NCI-H1105 (cell line): ENCODE measurements around the gene FAM117A.
A peak's percentile ranks its signal among the peaks of the same experiment; 100 is the strongest.
"Not testable (repeated sequence)": the region's sequence is repeated elsewhere in the genome, so short reads cannot be mapped to it uniquely, and the experiment has no call there.

ENCODE experiments used
- DNase-seq: peaks from one replicate; lab custom pipeline; 2025; lab: John Stamatoyannopoulos, UW

The FAM117A gene

DNA sequence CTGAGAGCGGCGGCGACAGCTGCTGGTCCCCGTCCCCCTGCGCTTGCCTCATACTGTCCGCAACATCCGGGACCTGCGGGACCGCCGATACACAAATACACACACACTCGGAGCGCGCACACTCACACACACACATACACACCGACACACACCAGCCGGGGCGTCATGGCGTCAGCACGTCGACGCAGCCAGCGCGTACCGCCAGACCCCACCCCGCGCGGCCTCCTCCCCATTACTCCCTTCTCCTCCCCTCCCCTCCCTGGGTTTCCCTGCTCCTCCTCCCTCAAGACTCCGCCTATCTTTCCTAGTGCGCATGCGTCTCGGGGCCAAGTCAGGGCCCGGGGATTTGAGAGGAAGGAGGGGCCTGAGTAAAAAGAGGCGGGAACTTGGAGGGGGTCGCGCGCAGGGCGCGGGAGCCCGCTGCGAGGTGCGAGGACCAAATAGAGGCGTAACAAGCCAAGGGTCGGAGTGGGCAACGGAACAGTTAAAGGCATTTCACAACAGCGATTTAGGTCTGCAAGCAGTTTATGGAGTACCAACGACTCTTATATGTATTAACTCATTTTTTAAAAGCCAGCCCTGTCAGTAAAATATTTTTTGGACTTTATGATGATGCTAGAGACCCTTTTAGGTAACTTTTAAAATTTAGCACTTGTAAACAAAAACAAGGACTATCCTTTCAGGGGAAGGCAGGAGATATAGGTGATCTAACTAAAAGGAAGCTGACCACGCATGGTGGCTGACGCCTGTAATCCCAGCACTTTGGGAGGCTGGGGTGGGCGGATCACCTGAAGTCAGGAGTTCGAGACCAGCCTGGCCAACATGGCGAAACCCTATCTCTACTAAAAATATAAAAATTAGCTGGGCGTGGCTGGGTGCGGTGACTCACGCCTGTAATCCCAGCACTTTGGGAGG, 85.7 kb downstream of the FAM117A start, which contains the start of gene SPOP:
TSS of gene SPOP (minus strand) at position 165 of the 915 bp plus-strand sequence. CDS start 55,287 bp downstream, outside the sequence.
- DNase-seq: peak; percentile 96

- DNase-seq: peak; percentile 89
These were observed 86.6 kb downstream of the FAM117A start for GRCh38 chr17:49677134-49677932.

DNA sequence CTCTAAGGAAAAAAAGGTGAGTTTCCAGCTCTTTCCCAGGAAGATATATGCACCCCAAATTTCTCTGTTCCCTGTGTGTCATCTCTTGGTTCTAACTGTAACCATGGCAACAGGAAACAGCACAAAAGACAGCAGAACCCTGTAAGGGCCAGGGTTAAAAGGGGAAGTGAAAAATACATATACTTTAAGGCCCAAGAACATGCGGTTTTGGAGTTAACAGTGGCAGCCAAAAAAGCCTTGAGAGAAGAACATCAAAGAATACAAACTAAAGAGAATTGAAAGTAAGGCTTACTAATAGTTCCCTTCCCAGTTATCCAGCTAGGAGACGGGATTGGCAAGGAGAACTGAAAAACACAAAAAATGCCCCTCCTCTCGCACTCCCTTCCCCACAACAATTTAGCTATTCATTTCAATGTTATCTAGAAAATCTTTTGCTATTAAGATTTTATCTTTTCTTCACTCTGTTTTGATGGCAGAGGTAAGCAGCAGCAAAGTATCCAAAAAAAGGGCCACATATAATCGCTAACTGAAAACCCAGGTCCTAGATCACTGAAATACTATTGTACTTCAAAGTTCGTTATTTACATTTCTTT, 87.6 kb downstream of the FAM117A start:
- DNase-seq: no peak

- DNase-seq: no peak
These were observed 89.4 kb downstream of the FAM117A start for GRCh38 chr17:49674507-49674906.

DNA sequence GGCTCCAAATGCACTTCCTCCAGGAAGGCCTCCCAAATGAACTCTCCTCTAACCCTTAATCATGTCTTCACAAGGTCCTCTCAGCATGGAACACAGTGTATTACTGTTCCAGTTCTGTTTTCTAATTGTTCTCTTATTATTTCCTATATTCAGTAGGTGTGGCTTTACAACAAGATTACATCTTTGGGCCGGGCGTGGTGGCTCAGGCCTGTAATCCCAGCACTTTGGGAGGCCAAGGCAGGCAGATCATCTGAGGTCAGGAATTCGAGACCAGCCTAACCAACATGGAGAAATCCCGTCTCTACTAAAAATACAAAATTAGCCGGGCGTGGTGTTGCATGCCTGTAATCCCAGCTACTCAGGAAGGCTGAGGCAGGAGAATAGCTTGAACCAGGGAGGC, 90.3 kb downstream of the FAM117A start:
- DNase-seq: not testable (repeated sequence)

DNA sequence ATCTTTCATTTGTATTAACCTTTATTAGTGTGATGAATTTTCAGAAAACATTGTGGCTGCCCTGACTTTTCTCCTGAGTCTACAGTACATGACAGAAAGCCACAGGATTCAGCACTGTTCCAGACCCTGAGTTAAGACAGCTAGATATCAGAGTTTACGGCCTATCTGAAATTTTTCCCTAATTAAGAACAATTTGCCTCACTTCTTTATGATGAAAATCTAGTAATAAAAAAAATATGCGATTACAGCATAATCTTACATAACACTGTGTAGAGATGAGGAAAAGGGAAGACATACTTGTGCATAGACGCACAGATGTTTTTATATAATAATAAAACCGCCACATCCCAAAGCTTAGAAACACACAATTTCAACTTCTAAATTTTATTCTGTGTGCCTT, 93.3 kb downstream of the FAM117A start:
- DNase-seq: no peak

DNA sequence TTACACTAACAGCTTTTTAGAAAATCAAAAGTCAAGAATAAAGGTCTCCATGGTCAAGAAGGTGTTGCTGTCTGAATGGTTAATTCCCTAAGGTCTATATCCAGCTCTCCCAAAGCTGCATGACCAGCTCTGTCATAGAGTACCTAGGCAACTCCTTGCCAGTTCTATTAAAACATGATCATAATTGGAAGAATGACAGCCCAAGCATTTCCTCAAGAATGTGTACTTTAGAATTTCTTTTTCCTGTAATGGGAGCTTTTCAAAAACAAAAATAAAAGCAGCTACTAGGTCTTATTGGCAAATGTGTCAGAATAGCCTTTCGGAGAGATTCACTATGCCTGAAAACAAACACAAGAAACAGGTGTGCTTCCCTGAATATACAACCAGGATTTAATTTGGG, 93.9 kb downstream of the FAM117A start:
- no peak for DNase-seq

GRCh38 chr17:49667854-49668253, 96.1 kb downstream of the FAM117A start:
- no peak for DNase-seq

DNA sequence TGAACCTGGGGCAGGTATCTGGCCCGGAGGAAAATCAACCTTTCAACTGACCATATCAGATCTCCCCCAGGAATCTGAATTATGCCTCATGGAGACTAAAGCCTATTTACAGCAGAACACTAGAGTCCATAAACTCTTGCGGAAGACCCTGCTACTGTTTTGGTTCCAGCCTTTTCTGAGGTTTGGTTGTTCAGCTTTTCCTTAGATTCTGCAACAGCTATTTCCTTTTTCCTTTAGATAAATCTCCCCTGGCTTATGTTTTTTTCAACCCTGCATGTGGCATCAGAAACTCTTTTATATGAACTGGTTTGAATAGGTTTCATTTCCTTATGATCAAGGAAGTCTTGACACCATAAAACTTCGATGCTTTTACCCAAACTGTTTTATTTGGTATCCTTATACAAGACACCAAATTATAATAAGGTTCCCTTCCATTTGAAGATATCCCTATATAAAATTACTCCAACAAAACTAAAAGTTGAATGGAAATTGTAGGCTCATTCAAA, 99.2 kb downstream of the FAM117A start:
- no peak for DNase-seq
